Activated CD8-positive, alpha-beta memory T cell treated with anti-CD3 and anti-CD28 coated beads for 4 hours (primary cell): Measurements from ENCODE around the gene FAM241A.
"Not testable (repeated sequence)": the region's sequence is repeated elsewhere in the genome, so short reads cannot be mapped to it uniquely, and the experiment has no call there.

Source experiments
- DNase-seq, 2 donors: peaks; one replicate each; pipeline ENCODE4 v3.0.0-alpha.2; 2020; ENCODE audit warnings: low read depth in 2 of 2

FAM241A gene

DNA sequence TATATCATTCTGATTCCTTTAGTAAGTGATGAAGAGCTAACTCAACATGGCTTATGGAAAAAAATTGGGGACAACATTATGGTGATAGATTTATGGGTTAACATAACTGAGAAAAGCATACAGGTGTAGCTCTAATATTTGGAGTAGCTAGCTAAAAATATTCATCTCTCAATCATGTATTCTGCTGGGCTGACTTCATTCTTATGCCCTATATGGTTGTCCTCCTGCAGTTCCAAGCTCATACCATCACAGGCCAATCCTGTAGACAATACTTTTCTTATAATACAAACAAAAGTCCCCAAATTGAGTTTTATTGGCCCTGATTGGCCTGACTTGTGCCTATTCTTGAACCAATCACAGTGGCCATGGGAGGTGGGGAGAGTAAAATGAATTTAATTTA is 6.7 kb upstream of the FAM241A start:
- no peak for DNase-seq

DNA sequence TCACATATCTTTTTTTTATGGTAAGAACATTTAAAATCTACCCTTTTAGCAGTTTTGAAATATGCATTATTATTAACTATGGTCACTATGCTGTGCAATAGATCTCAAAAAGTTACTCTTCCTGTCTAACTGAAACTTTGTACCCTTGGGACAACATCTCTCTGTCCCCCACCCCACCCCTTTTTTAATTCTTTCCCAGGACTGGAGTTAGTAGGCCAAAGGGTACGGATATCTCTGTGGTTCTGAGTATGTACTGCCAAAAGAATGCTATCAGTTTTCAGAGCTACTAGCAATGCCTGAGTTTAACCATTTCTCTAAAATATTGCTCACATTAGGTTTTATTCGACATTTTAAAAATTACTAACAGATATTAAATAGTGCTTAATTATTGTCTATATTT is 4.7 kb upstream of the FAM241A start:
- no peak for DNase-seq

DNA sequence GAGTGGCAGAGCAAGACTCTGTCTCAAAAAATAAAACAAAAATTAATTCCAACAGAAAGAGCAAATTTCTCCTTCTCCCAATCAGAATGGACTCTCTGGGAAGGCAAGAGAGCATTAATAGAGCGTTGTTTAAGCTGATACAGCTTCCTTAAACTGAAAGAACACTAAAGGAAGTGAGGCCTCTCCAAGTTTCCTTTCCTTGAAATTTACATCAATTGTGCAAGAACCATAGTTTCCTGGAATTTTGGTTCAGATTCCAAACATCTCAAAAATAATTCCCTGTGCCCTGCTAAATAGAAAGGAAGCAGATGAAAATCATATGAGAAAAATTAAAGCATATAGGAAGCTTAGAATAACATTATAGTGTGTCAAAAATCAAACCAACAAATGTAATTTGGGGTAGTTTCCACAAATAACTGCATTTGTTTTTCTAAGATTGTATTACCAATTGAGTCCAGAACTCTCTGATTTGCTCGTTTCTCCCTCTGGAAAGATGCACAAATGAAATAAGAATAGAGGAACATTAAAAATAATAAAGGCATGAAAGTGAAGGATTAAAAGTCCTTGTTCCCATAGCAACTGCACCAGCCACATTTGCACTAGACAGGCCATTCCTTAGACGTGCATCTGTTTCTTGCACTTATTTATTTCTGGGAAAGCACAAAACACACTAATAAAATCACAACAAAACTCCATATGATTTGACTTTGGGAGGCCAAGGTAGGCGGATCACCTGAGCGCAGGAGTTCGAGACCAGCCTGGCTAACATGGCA is 3.7 kb upstream of the FAM241A start:
- no peak for DNase-seq

DNA sequence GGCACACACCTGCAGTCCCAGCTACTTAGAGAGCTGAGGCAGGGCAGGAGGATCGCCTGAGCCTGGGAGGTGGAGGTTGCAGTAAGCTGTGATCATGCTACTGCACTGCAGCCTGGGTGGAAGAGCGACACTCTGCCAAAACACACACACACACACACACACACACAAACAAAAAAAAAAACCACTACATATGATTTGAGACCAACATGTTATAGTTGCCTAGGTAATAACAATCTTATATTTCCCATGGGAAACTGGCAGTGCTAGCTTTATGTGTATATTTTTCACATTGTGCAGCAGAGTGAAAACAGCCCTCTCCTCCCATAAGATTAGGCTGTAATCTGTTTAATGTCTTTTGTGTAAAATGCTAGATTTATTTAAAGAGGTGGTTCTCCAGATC is 3.1 kb upstream of the FAM241A start:
- DNase-seq, result no peak

DNA sequence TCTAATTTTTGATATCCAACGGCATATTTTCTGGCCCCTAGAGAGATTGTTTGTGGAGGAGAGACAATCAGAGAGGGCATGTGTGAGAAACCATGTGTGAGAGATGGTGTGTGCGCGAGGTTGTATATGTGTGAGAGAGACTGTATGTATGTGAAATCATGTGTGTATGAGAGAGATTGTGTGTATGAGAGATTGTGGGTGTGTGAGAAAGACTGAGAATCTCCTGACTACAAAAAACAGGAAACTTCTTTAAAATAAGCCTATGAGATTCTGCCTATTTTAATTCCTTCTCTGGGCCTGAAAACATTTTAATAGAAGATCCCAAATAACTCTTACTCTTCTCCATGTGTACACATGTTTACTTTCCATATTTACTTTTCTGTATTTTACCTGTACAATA is 1.5 kb upstream of the FAM241A start:
- DNase-seq, result no peak

DNA sequence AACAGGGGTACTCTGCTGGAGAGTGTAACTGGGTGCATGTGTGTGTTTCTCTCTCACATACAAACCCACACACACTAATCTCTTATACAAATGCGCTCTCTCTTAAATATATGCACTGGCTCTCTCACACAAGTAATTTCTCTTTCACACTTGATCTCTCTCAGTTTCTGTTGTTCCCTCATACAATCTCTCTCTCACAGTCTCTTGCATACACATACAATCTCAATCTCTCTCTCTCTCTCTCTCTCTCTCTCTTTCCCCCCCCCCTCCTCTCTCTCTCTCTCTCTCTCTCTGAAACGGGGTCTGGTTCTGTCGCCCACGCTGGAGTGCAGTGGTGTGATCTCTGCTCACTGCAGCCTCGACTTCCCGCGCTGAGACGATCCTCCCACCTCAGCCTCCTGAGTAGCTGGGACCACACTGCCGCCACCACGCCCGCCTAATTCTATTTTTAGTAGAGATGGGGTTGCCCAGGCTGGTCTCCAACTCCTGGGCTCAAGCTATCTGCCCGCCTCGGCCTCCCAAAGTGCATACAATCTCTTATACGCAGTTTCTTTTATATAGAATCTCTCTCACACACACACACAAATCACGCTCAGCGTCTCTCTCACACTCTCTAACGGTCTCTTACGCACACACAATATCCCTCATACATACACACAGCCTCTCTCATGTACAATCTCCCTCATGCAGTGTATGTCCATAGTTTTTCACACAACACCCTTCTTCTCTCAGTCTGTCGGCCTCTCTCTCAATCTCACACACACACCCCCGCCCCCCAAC is 518 bp upstream of the FAM241A start:
- no peak for DNase-seq

DNA sequence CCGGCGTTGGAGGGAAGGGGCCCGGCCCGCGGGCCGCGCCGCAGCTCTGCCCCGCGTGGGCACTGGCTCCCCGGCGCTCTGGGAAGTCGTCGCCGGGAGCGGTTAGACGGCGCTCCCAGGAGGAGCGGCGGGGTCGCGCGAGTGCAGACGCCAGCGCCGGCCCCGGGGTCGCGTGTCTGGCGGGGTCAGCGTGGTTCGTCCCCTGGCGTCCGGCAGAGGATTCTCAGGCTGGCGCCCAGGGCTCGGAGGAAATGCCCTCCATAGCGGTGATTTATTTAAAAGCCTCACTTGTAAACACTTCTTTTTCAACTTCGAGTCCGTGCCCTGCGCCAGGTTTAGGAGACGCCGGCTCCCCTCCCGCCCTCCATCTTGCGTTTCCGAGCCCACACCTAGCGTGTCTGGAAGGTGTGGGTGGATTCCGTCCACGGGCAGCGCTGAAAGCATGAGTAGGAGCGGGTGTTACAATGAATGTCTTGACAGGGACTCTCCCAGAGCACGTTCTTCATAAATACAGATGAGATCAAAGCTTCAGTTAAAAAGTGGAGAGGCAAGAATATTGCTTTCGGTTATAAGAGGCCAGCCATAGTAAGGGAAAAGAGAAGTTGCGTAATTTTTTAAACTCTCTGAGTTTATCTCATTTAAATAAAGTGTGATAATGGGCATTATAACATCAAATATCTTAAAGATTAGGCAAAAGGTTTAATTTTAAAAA is 692 bp downstream of the FAM241A start:
- peak; percentile 39 to 73 for DNase-seq

DNA sequence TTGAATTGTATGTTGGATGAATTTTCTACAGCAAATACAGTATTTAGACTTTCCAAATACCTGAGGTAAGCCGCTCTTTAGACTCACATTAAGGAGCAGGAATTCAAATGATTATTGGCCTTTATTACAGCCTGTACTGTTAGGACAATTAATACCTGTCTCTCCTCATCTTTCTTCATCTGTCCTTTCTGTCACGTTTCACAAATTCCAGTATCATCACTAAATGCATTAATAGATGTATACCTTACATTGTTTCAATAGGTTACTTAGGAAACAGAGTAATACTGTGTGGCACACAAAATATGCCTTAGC is 1.2 kb downstream of the FAM241A start:
- no peak for DNase-seq

DNA sequence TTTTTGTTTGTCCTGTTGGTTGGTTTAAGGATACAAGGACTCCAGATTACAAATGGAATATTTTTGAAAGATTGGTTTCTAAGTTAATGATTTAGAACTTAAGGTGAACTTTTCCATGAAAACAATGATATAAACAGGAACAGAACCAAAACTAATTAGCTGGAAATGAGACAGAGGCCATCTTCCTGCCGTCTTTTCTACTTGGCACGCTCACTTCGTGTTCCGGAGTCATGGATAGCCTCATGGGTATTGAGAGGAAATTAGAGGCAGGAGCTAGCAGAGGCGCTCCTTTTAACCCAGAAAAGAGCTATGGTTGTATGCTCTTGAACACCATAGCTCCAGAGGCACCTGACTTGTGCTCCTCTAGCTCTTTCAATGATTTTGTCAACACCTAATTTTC is 2.4 kb downstream of the FAM241A start:
- DNase-seq, result no peak

DNA sequence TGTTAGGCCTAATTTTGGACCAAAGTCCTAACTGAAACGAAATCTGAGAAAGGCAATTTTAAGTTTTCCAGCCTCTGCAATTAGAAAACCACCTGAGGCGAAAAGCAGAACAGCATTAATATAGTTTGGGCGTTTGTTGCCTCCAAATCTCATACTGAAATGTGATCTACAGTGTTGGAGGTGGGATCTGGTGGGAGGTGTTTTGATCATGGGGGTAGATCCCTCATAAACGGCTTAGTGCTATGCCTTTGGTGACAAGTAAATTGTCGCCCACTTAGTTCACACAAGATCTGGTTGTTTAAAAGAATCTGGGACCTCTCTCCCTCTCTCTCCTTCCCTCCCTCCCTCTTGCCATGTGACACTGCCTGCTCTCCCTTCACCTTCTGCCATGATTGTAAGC is 5.7 kb downstream of the FAM241A start:
- DNase-seq, result no peak

DNA sequence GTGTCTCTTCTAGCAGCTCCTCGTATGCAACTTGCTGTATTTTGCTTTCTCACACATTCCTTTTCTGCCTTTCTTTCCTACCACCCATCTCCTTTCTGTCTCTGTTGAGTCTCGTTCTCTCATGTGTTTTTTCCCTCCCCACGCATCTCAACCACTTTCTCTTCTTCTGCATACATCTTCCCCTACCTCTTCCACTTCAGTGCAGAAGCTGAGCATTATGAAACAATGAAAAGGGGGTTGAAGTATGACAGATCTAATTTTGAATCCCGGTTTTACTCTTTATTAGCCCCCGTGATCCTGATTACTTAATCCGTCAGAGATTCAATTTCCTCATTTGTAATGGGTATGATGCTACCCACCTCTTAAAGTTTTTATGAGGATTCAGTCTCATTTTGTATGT is 7.3 kb downstream of the FAM241A start:
- no peak for DNase-seq

DNA sequence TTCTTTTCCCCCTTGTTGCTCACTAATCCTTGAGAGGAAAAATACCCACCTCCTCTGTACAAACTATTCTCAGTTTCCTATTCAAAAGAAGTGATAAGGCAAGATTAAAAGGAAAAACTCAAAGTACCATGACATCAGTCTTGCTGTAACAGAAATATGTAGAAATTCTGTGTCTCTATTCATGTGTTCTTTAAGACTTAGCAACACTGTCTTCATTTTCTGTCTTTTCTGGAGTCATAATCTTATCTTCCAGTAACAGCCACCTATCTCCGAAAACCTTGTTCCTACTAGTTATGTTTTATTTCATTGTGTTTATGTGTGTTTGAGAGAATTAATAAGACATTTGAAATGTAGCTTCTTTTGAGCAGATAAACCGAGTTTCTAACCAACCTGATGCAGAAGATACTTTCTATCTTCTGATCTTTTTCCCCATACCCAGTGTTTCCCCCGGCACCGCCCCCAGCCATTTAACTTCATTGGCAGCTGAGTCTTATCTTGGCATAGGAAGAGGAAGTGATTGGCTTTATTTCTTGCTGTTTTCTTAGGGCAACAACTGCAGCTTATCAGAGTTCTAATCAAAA is 8.0 kb downstream of the FAM241A start:
- no peak for DNase-seq

DNA sequence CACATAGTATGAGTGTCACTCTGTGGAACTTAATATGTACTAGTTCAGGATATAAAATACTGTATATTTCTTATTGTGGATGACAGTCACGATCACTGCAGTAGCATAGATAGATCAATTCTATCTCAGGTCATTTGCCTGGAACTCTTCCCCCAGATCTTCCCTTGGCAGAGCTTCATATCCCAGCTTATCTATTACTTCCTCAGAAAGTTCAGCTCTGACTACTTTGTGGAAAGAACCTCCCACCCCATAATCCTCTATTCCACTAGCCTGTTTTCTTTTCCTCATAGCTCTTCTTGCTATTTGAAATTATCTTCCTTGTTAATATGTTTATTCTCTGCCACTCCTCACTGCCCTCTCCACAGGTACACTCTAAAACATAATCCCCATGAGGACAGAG is 10.9 kb downstream of the FAM241A start:
- no peak for DNase-seq

DNA sequence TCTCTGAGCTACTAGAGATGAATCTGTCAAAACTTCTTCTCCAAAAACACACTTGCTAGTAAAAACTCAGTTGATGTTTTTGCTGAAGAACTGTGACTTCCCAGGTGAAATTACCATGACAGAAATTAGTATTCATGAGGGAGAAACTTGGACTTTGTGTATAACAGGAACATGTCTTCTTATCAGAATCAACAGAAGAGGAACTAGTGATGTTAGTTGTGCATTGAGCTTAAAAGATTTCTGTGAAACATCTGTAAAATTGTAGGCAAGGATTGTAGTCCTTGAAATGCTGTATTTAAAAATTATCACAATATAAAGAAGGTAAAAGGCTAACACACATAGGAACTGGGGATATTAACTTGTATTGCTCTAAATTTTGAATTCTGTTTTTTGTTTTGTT is 11.3 kb downstream of the FAM241A start:
- no peak for DNase-seq

DNA sequence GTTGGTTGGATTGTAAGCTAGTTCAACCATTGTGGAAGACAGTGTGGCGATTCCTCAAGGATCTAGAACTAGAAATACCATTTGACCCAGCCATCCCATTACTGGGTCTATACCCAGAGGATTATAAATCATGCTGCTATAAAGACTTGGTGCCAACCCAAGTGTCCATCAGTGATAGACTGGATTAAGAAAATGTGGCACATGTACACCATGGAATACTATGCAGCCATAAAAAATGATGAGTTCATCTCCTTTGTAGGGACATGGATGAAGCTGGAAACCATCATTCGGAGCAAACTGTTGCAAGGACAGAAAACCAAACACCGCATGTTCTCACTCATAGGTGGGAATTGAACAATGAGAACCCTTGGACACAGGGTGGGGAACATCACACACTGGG is 18.5 kb downstream of the FAM241A start:
- DNase-seq, result not testable (repeated sequence)

DNA sequence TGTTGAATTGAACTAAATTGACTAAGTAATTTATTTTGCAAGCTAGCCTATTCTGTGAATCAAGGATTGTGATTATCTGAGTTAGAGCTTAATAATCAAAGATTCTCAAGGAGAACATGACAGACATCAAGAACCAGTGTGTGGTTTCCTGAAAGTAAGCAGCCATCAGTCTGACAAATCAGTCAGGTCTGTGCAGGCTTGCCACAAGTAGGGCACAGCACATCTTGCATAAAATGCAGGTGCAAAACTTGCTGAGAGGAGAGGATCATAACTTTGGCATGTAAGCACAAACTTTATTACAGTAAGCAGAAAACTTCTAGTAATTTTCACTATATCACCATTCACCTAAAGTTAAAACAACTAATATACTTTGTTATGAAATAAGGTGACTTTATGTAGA is 22.5 kb downstream of the FAM241A start:
- no peak for DNase-seq

DNA sequence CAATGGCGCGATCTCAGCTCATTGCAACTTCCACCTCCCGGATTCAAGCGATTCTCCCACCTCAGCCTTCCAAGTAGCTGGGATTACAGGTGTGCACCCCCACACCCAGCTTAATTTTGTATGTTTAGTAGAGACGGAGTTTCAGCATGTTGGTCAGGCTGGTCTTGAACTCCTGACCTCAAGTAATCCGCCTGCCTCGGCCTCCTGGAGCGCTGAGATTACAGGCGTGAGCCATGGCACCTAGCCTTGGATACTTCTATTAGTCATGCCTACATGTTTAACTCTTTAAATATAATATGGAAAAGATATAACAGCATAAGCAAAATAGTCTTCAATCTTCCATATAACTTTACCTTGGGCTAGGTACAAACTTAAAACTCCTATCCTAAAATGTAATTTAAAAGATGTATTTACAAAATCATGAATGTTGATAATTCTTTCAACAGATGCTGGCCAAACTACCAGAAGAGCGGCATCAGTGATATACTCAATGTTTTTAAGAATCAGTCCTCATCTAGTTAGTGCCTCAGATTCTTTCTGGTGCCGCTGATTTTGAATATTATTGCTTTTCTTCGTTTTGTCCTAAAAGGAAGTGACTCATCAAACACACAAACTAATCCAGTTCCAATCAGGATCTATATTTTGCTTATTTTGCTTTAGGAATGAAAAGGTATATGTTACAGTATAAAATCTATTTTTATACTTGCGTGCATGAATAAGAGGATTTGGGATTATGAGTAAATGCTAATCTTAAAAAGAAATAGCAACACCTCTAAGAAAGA is 23.7 kb downstream of the FAM241A start:
- DNase-seq, result no peak

DNA sequence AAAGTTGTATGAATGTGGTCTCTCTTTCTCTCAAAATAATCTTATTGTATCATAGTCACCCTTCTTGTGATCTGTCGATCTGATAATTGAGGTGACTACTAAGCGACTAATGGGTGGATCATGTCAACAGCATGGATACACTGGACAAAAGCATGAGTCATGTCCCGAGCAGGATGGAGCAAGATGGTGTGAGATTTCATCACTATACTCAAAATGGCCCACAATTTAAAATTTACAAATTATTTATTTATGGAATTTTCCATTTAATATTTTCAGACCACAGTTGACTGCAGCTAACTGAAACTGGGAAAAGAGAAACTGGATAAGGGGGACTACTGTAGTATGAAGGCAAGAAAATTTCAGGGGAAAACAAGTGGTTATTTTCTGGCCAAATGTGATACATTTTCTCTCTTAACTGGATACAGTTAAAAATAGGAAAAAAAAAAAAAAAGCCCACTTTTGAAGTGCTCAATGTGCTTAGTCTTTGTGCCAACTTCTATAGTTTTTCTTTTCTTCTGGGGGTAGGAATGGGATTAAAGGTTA is 25.3 kb downstream of the FAM241A start:
- DNase-seq, result no peak

DNA sequence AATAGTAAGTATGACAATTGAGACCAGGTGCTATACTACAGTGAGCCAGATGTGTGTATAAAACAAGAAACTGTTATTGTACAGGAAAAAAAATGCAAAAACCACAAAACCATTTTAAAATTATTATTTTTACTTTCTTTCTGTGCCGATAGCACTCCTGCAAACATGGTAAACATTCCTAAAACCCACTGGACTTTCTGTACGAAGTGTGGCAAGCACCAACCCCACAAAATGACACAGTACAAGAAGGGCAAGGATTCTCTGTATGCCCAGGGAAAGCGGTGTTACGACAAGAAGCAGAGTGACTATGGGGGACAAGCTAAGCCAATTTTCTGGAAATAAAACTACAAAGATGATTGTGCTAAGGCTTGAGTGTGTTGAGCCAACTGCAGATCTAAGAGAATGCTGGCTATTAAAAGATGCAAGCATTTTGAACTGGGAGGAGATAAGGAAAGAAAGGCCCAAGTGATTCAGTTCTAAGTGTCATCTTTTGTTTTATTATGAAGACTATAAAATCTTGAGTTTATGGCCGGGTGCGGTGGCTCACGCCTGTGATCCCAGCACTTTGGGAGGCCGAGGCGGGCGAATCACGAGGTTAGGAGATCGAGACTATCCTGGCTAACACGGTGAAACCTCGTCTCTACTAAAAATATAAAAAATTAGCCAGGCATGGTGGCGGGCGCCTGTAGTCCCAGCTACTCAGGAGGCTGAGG is 26.0 kb downstream of the FAM241A start:
- DNase-seq, result not testable (repeated sequence)

DNA sequence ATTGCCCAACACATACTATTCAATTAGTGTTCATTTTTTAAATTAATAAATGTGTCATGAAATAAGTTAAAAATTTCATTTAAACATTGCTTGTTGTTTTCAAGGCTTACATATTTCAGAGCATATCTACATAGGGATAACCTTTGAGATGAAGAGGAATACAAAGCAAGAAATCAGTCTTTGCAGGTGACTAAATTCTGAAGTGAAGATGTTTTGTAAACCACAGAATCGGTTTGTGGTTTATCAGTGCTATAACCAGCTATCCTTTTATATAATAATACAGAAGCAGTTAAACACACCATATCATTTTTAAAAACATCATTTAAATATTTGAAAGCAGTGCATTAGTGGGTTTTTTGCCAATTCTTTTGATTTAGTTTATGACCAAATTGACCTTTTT is 26.9 kb downstream of the FAM241A start:
- no peak for DNase-seq
